ENCODE measurements around the gene NDUFV3. TPM values are rescaled to one million over a fixed set of nuclear protein-coding genes. Genes with fewer than 3 reads are reported as not detected.
"Not testable (repeated sequence)": the region's sequence is repeated elsewhere in the genome, so short reads cannot be mapped to it uniquely, and the experiment has no call there.

Gene NDUFV3
- total RNA-seq, 4 donors from 2014 or later = 53.6 to 79.1 (median 72.1) TPM

- Histone ChIP-seq H3K27me3 (no peaks in the 10 kb centered on the region), H3K9me3 (no peaks in the 10 kb centered on the region), H3K36me3 (peaks cover 0 to 81% of the 10 kb centered on the region in 2 donors), H3K4me1 (peaks cover 0 to 4% (median 0%) of the 10 kb centered on the region in 3 donors), H3K27ac (no peak overlapping the region), H3K4me3 (no peak overlapping the region)
- TF ChIP-seq POLR2AphosphoS5 (IDR thresholded peaks at IDR 0.05) (no peak), CTCF (IDR thresholded peaks at IDR 0.05) (no peak), POLR2A (IDR thresholded peaks at IDR 0.05) (no peak), EP300 (IDR thresholded peaks at IDR 0.05) (no peak)
- ATAC-seq = no peak
- 100% methylated on average over 2 of the region's 10 CpGs; no CpG with 5 or more reads in 1 of the 2 donors for WGBS, 2 donors (ENCODE audit: low coverage in 1 of 2)
Observed at GRCh38 chr21:42868196-42868595, 24.9 kb upstream of the NDUFV3 start.

- Histone ChIP-seq H3K27me3 (no peaks in the 10 kb centered on the region), H3K27ac (no peak overlapping the region), H3K36me3 (peaks cover 0 to 85% of the 10 kb centered on the region in 2 donors), H3K9me3 (no peaks in the 10 kb centered on the region), H3K4me1 (peaks cover 0 to 11% (median under 1%) of the 10 kb centered on the region in 3 donors), H3K4me3 (no peak overlapping the region)
- no peak for ATAC-seq
- TF ChIP-seq CTCF (IDR thresholded peaks at IDR 0.05) = no peak
- TF ChIP-seq POLR2AphosphoS5 (IDR thresholded peaks at IDR 0.05) = no peak
- TF ChIP-seq EP300 (IDR thresholded peaks at IDR 0.05) = no peak
- WGBS, 2 donors (ENCODE audit: low coverage in 1 of 2) = 100% methylated on average over 3 of the region's 7 CpGs
Observed at GRCh38 chr21:42873096-42873495, 20.0 kb upstream of the NDUFV3 start.

GRCh38 chr21:42875811-42876210 lies 17.3 kb upstream of the NDUFV3 start:
- peaks cover 0 to 57% of the 10 kb centered on the region in 2 donors for H3K36me3 ChIP-seq
- not testable (repeated sequence) for H3K27ac ChIP-seq, H3K9me3 ChIP-seq, H3K27me3 ChIP-seq, H3K4me3 ChIP-seq, ATAC-seq
- peaks cover 0 to 27% (median 9%) of the 10 kb centered on the region in 3 donors for H3K4me1 ChIP-seq
- WGBS, 2 donors (ENCODE audit: low coverage in 1 of 2) = 86 to 95% methylated on average over 1 to 2 of the region's 10 CpGs

GRCh38 chr21:42878678-42878992 lies 14.5 kb upstream of the NDUFV3 start:
- peak overlapping the region in 3 of 4 donors; percentile 86 to 95 (median 88) for H3K27ac ChIP-seq
- 0 to 1% methylated on average over 3 to 12 of the region's 15 CpGs for WGBS, 2 donors (ENCODE audit: low coverage in 1 of 2)
- H3K27me3 ChIP-seq = no peaks in the 10 kb centered on the region
- peak overlapping the region; percentile 84 to 100 for H3K4me3 ChIP-seq
- peaks cover 0 to 27% (median 9%) of the 10 kb centered on the region in 3 donors for H3K4me1 ChIP-seq
- no peak for ATAC-seq
- peaks cover 0 to 29% of the 10 kb centered on the region in 2 donors for H3K36me3 ChIP-seq
- TF ChIP-seq EP300 (IDR thresholded peaks at IDR 0.05) (no peak), POLR2AphosphoS5 (IDR thresholded peaks at IDR 0.05) (no peak)
- no peaks in the 10 kb centered on the region for H3K9me3 ChIP-seq

GRCh38 chr21:42878993-42879787 lies 13.9 kb upstream of the NDUFV3 start, which contains the start of gene WDR4:
Gene WDR4 (minus strand): TSS chr21:42879539. CDS start chr21:42879495, 44 bp downstream.
- WGBS, 2 donors (ENCODE audit: low coverage in 1 of 2) = 0% methylated on average over 15 of the region's 80 CpGs; no CpG with 5 or more reads in 1 of the 2 donors
- Histone ChIP-seq H3K36me3 (peaks cover 0 to 24% of the 10 kb centered on the region in 2 donors), H3K4me1 (peaks cover 0 to 27% (median 9%) of the 10 kb centered on the region in 3 donors), H3K27ac (peak within 1 kb of the TSS; percentile 76 to 95 (median 87)), H3K4me3 (peak within 1 kb of the TSS; percentile 84 to 100), H3K27me3 (no peaks in the 10 kb centered on the region), H3K9me3 (no peaks in the 10 kb centered on the region)
- TF ChIP-seq POLR2A (IDR thresholded peaks at IDR 0.05) = peak; percentile 61 to 66
- peak; percentile 86 for TF ChIP-seq POLR2AphosphoS5 (IDR thresholded peaks at IDR 0.05)
- no peak for TF ChIP-seq EP300 (IDR thresholded peaks at IDR 0.05)
- peak in 1 of 4 experiments; percentile 5 for TF ChIP-seq CTCF (IDR thresholded peaks at IDR 0.05)
- ATAC-seq = peak; percentile 100

GRCh38 chr21:42880352-42880751 lies 12.8 kb upstream of the NDUFV3 start:
- no peak for TF ChIP-seq POLR2AphosphoS5 (IDR thresholded peaks at IDR 0.05)
- no peak for TF ChIP-seq CTCF (IDR thresholded peaks at IDR 0.05)
- TF ChIP-seq EP300 (IDR thresholded peaks at IDR 0.05) = no peak
- no peak for TF ChIP-seq POLR2A (IDR thresholded peaks at IDR 0.05)
- Histone ChIP-seq H3K27ac (peak overlapping the region in 1 of 4 donors; percentile 95), H3K36me3 (peaks cover 0 to 12% of the 10 kb centered on the region in 2 donors), H3K9me3 (no peaks in the 10 kb centered on the region), H3K27me3 (no peaks in the 10 kb centered on the region), H3K4me1 (peaks cover 0 to 27% (median 9%) of the 10 kb centered on the region in 3 donors), H3K4me3 (peak overlapping the region in 1 of 2 donors; percentile 100)
- ATAC-seq = no peak
- WGBS, 2 donors (ENCODE audit: low coverage in 1 of 2) = 92 to 100% methylated on average over 1 to 6 of the region's 6 CpGs

All from gastroesophageal sphincter (tissue), 4 donors.